ENCODE results near the gene HNRNPA0.
"Not testable (repeated sequence)": the region's sequence is repeated elsewhere in the genome, so short reads cannot be mapped to it uniquely, and the experiment has no call there.

The HNRNPA0 gene

DNA sequence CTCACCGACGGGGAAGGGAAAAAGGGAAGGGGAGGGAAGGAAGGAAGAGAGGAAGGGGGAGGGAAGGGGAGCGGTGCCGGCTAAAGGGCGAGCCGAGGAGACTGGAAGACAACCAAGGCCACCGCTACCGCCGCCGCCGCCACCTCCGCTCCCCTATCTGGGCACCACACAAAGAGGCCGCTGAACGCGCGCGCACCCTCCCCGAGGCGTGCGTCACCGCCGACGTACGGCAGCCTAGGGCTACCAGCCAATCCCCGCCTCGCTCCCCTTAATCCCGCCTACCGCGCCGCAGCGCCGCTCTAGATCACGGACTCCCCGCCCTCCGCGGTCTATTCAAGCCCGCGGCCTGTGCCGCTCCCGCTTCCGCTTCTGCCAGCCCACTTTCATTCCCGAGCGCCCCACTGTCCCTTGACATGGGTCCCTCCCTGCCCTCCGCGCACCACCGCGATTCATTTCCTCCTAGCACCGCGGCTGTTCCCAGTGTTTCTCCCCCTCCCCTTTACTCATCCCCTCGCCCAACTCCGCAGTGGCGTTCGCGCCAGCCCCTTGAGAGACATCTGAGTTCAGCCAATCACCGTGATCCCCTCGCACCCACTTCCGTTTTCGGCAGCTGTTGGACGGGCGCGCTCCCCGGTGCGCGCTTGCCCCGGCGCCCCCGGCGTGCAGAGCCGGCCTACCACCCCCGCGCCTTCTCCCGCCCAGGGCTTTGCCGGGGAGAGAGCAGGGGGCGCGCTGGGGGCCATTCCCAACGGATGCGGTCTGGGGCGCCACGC lies at the start of gene HNRNPA0:
Gene HNRNPA0 (minus strand): TSS at position 176 of the 773 bp plus-strand sequence. CDS start 297 bp downstream, outside the sequence.
- DNase-seq = peak; percentile 95

DNA sequence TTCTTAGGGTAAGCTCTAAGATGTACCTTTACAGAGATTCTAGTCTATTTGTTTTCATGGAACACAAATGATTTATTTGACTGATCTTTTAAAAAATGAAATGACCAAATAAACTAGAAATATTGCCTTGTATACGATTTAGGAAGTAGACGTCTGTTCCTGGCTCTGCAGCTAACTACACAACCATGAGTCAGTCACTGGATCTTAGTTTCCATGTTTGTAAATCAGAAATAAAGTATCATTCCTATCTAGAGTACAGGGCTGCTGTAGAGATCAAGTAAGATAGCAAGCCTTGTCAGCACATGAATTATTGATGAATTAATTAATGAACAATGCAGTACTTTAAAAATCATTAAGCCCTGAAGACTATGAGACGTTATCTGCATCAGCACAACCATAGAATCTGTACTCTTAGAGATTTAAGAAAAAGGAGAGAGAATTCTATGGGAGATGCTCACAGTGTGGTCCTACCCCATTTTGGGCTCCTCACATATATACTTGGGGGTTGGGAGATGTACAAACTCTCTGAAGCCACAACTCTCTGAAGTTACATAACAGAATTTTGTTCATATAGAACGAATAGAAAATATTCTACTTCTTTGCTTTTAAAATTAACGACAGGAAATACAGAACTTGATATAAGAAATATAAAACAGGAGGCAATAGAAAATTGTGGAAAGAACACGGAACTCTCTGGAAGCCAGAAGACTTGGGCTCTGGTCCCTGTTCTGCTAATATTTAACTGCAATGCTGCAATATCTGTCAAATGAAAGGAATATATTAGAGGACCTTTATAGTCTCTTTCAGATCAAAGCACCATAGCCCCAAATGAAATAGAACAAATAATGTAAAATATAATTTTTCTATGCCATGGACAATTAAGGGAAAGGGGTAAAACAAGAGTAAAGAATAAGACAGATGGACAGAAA lies 48.4 kb upstream of the HNRNPA0 start:
- DNase-seq = no peak

DNA sequence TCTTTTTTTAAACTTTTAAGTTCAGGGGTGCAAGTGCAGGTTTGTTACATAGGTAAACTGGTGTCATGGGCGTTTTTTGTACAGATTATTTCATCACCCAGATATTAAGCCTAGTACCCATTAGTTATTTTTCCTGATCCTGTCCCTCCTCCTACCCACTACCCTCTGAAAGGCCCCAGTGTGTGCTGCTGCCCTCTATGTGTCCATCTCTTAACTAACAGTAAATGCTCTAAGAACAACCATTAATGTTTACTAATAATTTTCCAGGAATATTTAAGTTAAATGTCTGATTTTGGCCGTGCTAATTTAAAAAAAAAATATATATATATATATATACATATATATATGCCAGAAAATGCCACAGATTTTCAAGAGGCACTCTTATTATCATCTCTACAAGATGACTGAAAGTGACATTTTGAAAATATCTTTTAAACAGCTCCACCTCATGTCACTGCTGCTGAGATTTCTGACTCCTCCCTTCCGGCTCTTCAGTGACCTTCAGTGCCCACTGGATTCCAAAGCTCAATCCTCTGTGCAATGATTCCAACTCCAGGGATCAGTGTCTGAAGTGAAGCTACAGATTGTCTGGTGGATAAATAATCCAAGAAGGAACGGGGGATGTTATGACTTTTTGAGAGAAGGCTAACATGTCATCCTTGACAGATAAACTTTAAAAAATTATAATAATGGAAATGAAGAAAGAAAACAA lies 46.7 kb upstream of the HNRNPA0 start:
- DNase-seq = no peak

DNA sequence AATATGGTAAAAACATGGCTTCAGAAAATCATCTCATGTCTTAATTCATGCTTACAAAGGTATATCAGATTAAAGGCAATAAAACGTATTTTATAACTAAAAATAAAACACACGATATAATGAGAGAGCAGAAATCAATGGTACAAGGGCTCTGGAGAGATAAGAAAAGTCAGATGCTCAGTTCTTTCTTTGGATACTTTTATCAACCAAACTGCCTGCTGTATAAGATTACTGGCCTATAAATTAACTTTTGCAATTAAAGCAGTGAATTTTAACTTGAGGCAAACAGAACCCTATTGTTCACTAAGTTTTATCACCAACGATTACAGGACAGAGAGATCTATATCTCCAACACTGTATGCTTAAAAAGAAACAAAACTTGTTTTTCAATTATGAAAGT lies 42.1 kb upstream of the HNRNPA0 start:
- no peak for DNase-seq

DNA sequence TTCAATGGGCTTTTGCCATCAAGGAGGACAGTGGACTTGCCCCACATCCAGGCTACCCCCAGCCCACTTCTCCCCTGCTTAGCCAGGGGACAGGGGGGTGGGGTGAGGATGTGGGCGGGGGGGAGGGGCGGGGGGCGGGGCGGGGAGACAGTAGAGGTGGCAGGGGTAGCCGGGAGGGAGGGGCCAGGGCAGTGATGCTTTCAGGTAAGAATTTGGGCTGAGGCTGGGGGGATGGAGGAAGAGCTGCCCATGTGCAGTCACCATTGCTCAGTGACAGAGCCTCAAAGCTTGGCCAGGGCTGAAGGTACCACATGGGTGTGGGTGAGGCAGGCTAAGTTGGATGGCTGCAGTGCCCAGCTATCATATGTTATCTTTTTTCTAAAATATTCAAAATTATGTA lies 40.7 kb upstream of the HNRNPA0 start:
- DNase-seq = no peak

DNA sequence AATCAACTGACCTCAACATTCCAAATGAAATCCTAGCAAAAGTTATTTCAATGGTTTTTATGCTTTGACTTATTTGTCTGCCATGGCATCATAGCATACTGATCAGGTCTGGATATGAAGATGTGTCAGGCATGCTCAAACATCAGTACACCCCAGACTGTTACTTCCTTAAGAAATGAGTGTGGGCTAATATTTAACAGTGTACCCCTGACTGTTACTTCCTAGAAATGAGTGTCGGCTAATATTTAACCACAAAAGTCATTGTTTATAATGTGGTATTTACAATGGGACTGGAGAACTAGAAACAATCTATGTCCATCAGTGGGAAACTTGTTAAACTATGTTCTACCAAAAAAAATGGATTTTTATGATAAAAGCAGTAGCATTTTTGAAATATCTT lies 38.1 kb upstream of the HNRNPA0 start:
- DNase-seq = no peak

DNA sequence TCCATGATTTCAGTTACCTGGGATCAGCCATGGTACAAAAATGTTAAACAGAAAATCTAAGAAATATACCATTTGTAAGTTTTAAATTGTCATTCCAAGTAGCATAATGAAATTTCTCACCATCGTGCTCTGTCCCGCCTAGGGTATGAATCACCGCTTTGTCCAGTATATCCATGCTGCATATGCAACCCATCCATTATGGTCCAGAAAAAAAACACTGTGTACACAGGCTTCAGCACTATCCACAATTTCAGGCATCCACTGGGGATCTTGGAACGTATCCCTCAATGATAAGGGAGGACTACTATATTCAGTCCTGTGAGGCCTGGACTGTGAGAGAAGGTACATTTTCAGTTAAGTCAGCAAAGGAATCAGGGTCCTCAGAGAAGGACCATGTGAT lies 37.6 kb upstream of the HNRNPA0 start:
- DNase-seq = no peak

DNA sequence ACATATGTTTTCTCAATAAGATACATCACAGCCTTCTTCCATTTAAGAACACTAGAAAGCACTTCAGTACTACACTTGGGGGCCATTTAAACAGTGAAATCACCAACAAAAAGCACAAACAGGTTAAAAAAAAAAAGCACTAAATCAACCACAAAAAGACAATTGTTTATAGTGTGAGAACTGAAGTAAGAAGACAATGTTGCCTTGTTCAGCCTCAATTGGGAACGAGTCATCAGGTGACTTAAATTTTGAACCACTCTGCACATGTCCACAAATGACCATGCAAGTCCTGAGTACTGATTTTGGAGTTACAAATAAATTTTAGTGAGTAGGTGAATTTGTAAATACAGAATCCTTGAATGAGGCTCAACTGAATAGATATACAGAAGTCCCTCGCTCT lies 37.2 kb upstream of the HNRNPA0 start:
- DNase-seq = no peak

DNA sequence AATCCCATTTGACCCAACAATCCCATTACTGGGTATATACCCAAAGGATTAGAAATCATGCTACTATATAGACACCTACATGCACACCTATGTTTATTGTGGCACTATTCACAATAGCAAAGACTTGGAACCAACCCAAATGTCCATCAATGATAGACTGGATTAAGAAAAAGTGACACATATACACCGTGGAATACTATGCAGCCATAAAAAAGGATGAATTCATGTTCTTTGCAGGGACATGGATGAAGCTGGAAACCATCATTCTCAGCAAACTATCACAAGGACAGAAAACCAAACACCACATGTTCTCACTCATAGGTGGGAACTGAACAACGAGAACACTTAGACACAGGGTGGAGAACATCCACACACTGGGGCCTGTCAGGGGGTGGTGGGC lies 34.4 kb upstream of the HNRNPA0 start:
- DNase-seq = not testable (repeated sequence)

DNA sequence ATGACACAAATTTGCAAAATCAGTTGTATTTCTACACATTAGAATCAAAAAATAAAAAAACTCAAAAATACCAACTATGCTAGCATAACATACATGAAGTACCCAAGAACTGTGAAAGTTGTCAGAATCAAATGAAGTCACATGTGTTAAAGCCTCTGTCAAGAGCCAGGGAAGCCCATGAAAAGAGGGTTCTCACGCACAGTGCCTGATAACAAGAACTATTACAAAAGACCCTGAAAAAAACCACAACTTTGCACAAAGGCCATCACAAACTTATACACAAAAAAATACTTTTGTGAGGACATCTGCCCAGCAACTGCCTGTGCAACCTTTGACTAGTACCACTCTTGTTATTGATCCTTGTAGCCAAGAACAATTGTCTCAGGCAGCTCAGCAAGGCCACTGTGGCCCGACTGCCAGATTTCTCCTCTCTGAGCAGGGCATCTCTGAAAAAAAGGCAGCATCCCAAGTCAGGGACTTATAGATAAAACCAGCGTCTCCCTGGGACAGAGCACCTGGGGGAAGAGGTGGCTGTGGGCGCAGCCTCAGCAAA lies 28.9 kb upstream of the HNRNPA0 start:
- no peak for DNase-seq

DNA sequence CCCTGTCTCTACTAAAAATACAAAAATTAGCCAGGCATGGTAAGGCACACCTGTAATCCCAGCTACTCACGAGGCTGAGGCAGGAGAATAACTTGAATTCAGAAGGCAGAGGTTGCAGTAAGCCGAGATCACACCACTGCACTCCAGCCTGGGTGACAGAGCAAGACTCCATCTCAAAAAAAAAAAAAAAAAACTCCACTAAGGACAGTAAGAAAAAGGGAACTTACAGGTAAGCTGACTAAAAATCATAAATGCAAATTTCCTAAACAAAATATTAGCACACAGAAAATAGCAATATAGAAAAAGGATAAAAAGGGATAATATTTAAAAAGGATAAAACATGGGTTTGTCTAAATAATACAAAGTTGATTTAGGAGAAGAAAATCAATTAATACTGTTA lies 27.9 kb upstream of the HNRNPA0 start:
- no peak for DNase-seq

DNA sequence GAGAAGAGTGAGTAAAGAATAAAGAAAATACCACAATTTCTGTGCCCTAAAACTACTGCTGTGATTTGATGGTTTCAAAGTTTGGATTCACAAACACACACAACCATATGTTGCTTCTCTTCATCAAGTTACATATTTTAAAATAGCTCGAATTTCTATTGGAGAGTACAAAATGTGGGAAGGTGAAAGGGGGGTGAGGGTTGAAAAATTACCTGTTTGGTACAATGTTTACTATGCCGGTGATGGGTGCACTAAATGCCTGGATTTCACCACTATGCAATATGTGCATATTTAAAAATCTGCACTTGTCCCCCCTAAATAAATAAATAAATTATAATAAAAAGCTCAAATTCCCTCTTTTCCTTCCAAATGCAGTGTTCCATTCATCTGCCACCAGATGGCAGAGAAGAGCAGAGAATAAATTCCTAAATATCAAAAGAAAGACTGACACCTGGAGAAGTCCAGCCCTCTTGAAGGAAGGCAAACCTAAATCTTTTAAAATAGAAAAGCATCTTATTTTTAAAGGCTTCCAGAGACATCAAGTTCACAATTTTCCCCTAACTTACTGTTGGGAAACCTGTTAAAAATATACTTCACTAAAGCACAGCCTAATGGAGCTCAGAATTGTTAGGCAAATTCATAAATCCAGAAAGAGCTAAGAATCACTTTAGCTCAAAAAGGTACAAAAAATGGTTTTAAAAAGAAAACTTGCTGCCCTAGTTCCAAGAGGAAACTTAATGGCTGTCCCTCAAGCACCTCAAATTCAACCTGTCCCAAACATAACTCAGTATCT lies 24.8 kb upstream of the HNRNPA0 start:
- peak; percentile 5 for DNase-seq

DNA sequence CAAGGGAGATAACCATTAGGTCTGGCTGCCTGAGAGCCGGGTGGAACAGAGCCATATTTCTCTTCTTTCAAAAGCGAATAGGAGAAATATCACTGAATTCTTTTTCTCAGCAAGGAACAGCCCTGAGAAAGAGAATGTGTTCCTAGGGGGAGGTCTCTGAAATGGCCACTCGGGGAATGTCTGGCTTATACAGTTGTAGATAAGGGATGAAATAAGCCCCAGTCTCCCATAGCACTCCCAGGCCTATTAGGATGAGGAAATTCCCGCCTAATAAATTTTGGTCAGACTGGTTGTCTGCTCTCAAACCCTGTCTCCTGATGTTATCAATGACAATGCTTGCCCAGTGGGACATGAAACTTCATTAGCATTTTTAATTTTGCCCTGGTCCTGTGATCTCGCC lies 13.8 kb upstream of the HNRNPA0 start:
- DNase-seq = not testable (repeated sequence)

DNA sequence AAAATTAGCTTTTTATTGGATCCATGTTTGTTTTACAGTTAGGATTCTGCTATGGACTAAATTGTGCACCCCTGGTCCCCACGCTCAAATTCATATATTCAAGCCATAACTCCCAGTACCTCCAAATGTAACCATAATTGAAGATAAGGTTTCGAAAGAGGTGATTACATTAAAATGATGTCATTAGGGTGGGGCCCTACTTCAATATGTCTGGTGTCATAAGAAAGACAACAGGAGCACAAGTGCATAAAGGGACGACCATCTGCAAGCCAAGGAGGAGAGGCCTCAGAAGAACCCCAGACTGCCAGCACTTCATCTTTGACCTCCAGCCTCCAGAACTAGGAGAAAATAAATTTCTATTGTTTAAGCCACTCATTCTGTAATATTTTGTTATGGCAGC lies 7.4 kb upstream of the HNRNPA0 start:
- DNase-seq = no peak

DNA sequence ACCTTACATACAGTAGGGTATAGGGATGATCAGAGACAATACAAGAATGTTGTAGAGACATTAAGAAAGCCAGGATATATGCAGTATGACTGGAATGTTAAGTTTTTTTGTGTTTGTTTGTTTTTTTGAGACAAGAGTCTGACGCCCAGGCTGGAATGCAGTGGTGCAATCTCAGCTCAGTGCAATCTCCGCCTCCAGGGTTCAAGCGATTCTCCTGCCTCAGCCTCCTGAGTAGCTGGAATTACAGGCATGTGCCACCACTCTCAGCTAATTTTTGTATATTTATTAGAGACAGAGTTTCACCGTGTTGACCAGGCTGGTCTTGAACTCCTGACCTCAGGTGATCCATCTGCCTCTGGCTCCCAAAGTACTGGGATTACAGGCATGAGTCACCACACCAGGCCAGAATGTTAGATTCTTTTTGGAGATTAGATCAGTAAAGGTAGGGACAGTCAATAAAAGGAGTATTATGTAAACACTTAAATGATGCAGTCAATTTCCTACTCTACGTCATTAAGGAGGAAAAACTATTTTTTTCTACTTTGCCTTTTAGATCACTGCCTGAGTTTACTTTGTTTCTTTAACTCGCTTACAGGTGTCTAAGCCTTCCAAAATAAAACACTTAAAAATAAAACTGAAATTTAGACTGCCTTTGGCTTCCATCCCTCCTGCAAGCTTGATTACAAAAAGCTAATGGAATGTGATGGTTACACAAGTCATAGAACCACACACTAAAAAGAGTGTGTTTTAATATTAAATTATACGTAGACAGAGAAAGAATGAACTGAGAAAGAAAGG lies 6.8 kb upstream of the HNRNPA0 start:
- DNase-seq = no peak

DNA sequence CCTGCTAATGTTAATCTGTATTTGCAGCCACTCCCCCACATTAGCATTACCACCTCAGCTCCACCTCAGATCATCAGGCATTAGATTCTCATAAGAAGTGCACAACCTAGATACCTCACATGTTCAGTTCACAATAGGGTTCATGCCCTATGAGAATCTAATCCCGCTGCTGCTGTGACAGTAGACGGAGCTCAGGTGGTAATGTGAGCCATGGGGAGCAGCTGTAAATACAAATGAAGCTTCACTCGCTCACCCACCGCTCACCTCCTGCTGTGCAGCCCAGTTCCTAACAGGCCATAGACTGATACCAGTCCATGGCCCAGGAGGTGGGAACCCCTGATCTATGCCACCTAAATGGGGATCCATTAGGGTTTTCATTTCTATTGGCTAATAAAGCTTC lies 6.1 kb upstream of the HNRNPA0 start:
- DNase-seq = no peak

DNA sequence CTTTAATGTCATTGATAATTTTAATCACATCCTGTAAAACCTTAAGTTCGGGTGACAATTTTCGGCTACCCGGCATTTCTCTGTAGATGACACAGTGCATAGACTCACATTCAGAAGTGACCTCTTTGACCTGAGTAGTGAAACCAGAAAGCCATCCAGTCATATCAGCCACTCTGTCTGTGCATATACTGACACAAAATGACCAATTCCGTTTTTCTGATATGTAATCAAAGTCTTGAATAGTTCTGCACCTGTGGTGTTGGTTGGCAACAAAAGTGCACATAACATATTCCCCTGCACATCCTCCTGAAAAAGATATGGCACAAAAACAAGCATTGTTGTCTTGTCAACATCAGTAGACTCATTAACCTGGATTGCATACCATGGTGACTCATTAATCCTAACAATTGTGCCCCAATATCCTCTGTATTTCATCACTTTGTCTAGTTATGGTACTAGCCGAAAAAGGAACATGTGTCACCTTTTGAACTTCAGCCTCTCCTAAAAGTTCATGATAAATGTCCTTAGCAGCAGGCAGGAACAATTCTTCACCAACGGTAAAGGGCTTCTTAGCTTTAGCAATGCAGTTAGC lies 4.6 kb upstream of the HNRNPA0 start:
- DNase-seq = no peak

DNA sequence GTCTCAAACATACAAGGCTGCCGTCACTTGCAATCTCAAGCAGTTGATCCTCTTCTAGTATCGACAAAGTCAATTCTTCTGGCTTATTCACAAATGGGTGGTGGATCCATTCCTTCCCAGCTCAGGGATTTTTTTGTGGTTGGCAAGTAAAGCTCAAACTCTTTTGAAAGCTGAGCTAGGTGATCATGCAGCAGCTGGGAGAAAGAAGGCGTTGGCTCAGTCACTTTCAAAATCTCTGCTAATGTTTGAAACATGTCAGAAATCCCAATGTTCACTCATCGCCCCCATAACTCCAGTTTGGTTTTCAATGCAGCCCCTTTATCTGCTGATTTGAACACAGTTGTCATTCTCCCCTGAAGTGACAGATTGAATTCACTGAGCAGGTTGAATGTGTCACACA lies 4.0 kb upstream of the HNRNPA0 start:
- no peak for DNase-seq

DNA sequence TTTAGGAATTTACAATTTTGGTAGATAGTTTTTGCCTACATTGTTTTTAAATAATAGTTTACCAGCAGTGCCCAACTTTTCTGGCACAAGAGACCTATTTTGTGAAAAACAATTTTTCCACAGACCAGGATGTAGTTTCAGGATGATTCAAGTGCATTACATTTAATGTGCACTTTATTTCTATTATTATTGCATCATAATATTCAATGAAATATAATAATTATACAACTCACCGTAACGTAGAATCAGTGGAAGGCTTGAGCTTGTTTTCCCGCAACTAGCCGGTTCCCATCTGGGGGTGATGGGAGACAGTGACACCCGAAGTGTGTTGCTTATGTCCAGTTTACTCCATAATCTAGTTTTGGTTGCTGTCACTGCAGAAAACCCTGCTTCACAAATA lies 3.5 kb upstream of the HNRNPA0 start:
- no peak for DNase-seq

DNA sequence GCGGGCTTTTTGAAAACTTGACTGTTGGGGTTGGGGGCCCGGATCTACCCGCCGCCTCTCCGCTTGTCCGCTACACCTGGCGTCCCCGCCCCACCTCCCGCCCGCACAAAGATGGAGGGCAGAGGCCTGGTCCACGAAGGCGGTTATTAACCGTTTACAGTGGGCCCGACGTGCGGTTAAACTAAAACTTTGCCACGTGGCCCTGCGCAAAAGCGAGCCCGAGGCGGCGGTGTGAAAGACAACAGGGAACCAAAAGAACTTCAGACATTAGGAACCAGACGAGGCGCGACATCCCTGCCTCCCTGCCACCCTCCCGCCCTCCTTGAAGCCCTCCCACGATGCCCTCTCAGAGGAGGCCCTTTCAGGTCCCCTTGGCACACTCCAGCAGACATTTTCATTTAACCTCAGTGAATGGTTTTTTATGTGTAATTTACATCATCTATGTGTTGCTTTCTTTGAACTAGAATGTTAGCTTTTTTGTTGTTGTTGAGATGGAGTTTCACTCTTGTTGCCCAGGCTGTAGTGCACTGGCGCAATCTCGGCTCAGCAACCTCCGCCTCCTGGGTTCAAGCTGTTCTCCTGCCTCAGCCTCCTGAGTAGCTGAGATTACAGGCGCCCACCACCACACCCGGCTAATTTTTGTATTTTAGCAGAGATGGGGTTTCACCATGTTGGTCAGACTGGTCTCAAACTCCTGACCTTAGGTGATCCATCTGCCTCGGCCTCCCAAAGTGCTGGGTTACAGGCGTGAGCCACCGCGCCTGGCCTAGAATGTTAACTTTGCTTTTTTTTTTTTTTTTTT lies 999 bp upstream of the HNRNPA0 start:
- no peak for DNase-seq
